Astrocyte (in vitro differentiated cells and primary cell): ENCODE results near the gene NFKB1. TPM values are rescaled to one million over a fixed set of nuclear protein-coding genes. Genes with fewer than 3 reads are reported as not detected.

ENCODE experiments used
- DNase-seq: peaks from one replicate; pipeline ENCODE4 v3.0.0-alpha.2; 2010; ENCODE audit warnings: low read depth
- FAIRE-seq: peaks from 2 replicates; lab custom pipeline; 2011; peaks lifted over from hg19 to GRCh38; lab: Jason Lieb, UNC
- H2AFZ ChIP-seq: 2 replicates; pipeline ENCODE4 v1.6.0; 2012; ENCODE audit warnings: low read depth, low read length, inconsistent platforms
- H3K27ac ChIP-seq: 2 replicates; pipeline ENCODE4 v1.5.1; 2011; ENCODE audit warnings: low read depth, low read length, inconsistent platforms
- H3K27me3 ChIP-seq: 2 replicates; pipeline ENCODE4 v1.6.0; 2011; ENCODE audit warnings: low read length, inconsistent platforms; ENCODE audit not compliant: insufficient read depth
- H3K36me3 ChIP-seq: 2 replicates; pipeline ENCODE4 v1.5.1; 2011; ENCODE audit warnings: low read length, inconsistent platforms; ENCODE audit not compliant: insufficient read depth
- H3K4me1 ChIP-seq: 2 replicates; pipeline ENCODE4 v1.5.1; 2011; ENCODE audit warnings: low read length, inconsistent platforms; ENCODE audit not compliant: insufficient read depth
- H3K4me2 ChIP-seq: 2 replicates; pipeline ENCODE4 v1.6.0; 2012; ENCODE audit warnings: low read length, inconsistent platforms
- H3K4me3 ChIP-seq: 2 replicates; pipeline ENCODE4 v1.5.1; 2011; ENCODE audit warnings: low read depth, mild to moderate bottlenecking, low read length, inconsistent platforms; ENCODE audit not compliant: insufficient read depth
- H3K79me2 ChIP-seq: 2 replicates; pipeline ENCODE4 v1.6.0; 2012; ENCODE audit warnings: mild to moderate bottlenecking, low read length, inconsistent platforms; ENCODE audit not compliant: insufficient read depth
- H3K9ac ChIP-seq: 2 replicates; pipeline ENCODE4 v1.6.0; 2012; ENCODE audit warnings: mild to moderate bottlenecking, low read length, inconsistent platforms
- H3K9me3 ChIP-seq: 2 replicates; pipeline ENCODE4 v1.5.1; 2012; ENCODE audit warnings: low read depth, mild to moderate bottlenecking, low read length, inconsistent platforms; ENCODE audit not compliant: insufficient read depth
- H4K20me1 ChIP-seq: 2 replicates; pipeline ENCODE4 v1.6.0; 2012; ENCODE audit warnings: low read length, inconsistent platforms; ENCODE audit not compliant: insufficient read depth
- H3K27ac Mint-ChIP-seq: one replicate; pipeline ENCODE4 v1.8.0; 2021; ENCODE audit warnings: mild to moderate bottlenecking, mixed read lengths; ENCODE audit not compliant: unreplicated experiment
- H3K27me3 Mint-ChIP-seq: one replicate; pipeline ENCODE4 v1.8.0; 2021; ENCODE audit warnings: low read depth, mixed read lengths; ENCODE audit not compliant: unreplicated experiment
- H3K36me3 Mint-ChIP-seq: one replicate; pipeline ENCODE4 v1.8.0; 2021; ENCODE audit warnings: low read depth, mixed read lengths; ENCODE audit not compliant: unreplicated experiment
- H3K4me1 Mint-ChIP-seq: one replicate; pipeline ENCODE4 v1.8.0; 2021; ENCODE audit warnings: low read depth, mixed read lengths; ENCODE audit not compliant: unreplicated experiment
- H3K4me3 Mint-ChIP-seq: one replicate; pipeline ENCODE4 v1.8.0; 2021; ENCODE audit warnings: mild to moderate bottlenecking, moderate library complexity, mixed read lengths; ENCODE audit not compliant: unreplicated experiment
- H3K9me3 Mint-ChIP-seq: one replicate; pipeline ENCODE4 v1.8.0; 2021; ENCODE audit warnings: mild to moderate bottlenecking, mixed read lengths; ENCODE audit not compliant: unreplicated experiment
- EZH2 ChIP-seq: IDR thresholded peaks from 2 replicates; pipeline ENCODE4 v1.6.1; 2012; ENCODE audit warnings: mild to moderate bottlenecking, low read length, inconsistent platforms; ENCODE audit not compliant: insufficient read depth
- total RNA-seq: library from RNA; stranded (reverse); gene quantifications from 2 replicates; pipeline ENCODE4 v1.2.1, GENCODE V29; 2021
- TF ChIP-seq, protein P1 (sequence below): IDR thresholded peaks from 2 replicates; pipeline ENCODE4 v1.5.1; 2011; ENCODE audit warnings: low read depth, mild to moderate bottlenecking, inconsistent platforms, low read length, moderate library complexity; ENCODE audit not compliant: insufficient read depth

Gene NFKB1
- total RNA-seq, 1 donor from 2014 or later = 19.9 TPM

DNA sequence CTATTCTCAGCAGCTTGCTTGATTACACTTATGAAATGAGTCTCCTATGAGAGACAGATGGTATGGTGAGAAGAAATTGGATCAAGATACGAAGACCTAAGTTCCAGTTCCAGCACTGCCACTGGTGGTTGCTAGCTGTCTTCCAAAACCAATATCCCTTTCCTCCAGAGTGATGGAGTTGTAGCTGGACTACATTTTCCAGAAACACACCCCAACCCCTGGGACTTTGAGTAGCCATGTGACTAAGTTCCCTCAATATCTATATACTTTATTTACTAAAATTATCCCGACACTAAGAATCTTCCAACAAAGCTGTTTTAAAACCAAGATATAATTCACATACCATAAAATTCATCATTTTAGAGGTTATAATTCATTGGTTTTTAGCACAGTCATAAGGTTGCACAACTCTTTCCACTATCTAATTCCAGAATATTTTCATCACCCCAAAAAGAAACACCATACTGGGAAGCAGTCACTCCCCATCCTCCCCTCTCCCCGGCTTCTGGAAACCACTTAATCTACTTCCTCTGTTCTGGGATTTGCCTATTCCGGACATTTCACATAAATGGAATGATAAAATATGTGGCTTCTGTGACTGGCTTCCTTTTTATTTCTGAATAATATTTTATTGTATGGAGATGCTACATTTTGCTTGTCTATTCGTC, 141.6 kb downstream of the NFKB1 start:
- H3K9me3 Mint-ChIP-seq = no peaks in the 10 kb centered on the region
- H3K4me1 Mint-ChIP-seq = peaks cover 15% of the 10 kb centered on the region
- Histone ChIP-seq H3K36me3 (no peaks in the 10 kb centered on the region), H3K9me3 (no peaks in the 10 kb centered on the region), H4K20me1 (no peaks in the 10 kb centered on the region), H2AFZ (no peak overlapping the region), H3K27me3 (no peaks in the 10 kb centered on the region), H3K4me3 (no peak overlapping the region), H3K27ac (no peak overlapping the region), H3K4me1 (peaks cover 18% of the 10 kb centered on the region), H3K79me2 (no peaks in the 10 kb centered on the region), H3K4me2 (no peak overlapping the region), H3K9ac (no peak overlapping the region)
- DNase-seq (peak; percentile 63), FAIRE-seq (no peak)
- H3K36me3 Mint-ChIP-seq = peaks cover 14% of the 10 kb centered on the region
- TF ChIP-seq, protein P1, sequence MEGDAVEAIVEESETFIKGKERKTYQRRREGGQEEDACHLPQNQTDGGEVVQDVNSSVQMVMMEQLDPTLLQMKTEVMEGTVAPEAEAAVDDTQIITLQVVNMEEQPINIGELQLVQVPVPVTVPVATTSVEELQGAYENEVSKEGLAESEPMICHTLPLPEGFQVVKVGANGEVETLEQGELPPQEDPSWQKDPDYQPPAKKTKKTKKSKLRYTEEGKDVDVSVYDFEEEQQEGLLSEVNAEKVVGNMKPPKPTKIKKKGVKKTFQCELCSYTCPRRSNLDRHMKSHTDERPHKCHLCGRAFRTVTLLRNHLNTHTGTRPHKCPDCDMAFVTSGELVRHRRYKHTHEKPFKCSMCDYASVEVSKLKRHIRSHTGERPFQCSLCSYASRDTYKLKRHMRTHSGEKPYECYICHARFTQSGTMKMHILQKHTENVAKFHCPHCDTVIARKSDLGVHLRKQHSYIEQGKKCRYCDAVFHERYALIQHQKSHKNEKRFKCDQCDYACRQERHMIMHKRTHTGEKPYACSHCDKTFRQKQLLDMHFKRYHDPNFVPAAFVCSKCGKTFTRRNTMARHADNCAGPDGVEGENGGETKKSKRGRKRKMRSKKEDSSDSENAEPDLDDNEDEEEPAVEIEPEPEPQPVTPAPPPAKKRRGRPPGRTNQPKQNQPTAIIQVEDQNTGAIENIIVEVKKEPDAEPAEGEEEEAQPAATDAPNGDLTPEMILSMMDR = no peak
- TF ChIP-seq EZH2 = no peak
- H3K4me3 Mint-ChIP-seq = peak overlapping the region; percentile 51
- H3K27ac Mint-ChIP-seq = no peak overlapping the region
- no peaks in the 10 kb centered on the region for H3K27me3 Mint-ChIP-seq

- H4K20me1 ChIP-seq = no peaks in the 10 kb centered on the region
- no peak overlapping the region for H3K9ac ChIP-seq
- no peak overlapping the region for H3K27ac ChIP-seq
- H3K4me1 ChIP-seq = no peaks in the 10 kb centered on the region
- H3K27me3 Mint-ChIP-seq = no peaks in the 10 kb centered on the region
- H3K27ac Mint-ChIP-seq = no peak overlapping the region
- DNase-seq = no peak
- no peaks in the 10 kb centered on the region for H3K27me3 ChIP-seq
- no peak overlapping the region for H3K4me3 Mint-ChIP-seq
- H3K79me2 ChIP-seq = no peaks in the 10 kb centered on the region
- H3K36me3 Mint-ChIP-seq = no peaks in the 10 kb centered on the region
- H3K36me3 ChIP-seq = peaks cover 4% of the 10 kb centered on the region
- no peaks in the 10 kb centered on the region for H3K9me3 Mint-ChIP-seq
- TF ChIP-seq EZH2 = no peak
- TF ChIP-seq, protein P1 = no peak
- no peak overlapping the region for H3K4me2 ChIP-seq
- H3K4me3 ChIP-seq = no peak overlapping the region
- no peaks in the 10 kb centered on the region for H3K9me3 ChIP-seq
- no peaks in the 10 kb centered on the region for H3K4me1 Mint-ChIP-seq
- H2AFZ ChIP-seq = no peak overlapping the region
- no peak for FAIRE-seq
These were observed 146.0 kb downstream of the NFKB1 start for GRCh38 chr4:102647117-102647516.

DNA sequence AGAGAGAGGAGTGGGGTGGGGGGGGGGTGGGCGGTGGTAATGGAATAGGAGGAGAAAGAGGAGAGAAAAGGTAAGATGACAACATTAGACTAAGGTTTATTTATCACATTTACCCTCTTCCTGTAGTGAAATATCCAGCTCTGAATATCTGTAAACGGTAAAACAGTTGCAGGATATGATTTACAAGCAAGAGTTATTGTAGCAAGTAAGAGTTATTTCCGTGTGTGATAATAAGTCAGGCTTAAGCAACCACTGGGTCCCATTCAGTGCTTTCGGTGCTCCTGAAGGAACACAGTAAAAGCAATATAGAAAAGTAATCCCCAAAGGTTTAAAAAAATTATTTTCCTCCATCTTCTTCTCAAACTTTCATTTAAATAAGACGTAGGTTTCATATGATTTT, 156.0 kb downstream of the NFKB1 start:
- Histone ChIP-seq H3K4me3 (no peak overlapping the region), H2AFZ (no peak overlapping the region), H4K20me1 (no peaks in the 10 kb centered on the region), H3K79me2 (no peaks in the 10 kb centered on the region), H3K27me3 (no peaks in the 10 kb centered on the region), H3K9ac (no peak overlapping the region), H3K36me3 (no peaks in the 10 kb centered on the region), H3K4me2 (no peak overlapping the region), H3K27ac (no peak overlapping the region), H3K4me1 (no peaks in the 10 kb centered on the region), H3K9me3 (no peaks in the 10 kb centered on the region)
- no peak for TF ChIP-seq EZH2
- TF ChIP-seq, protein P1 = no peak
- H3K27me3 Mint-ChIP-seq = no peaks in the 10 kb centered on the region
- H3K4me3 Mint-ChIP-seq = no peak overlapping the region
- no peak overlapping the region for H3K27ac Mint-ChIP-seq
- H3K36me3 Mint-ChIP-seq = peaks cover 2% of the 10 kb centered on the region
- H3K9me3 Mint-ChIP-seq = no peaks in the 10 kb centered on the region
- FAIRE-seq = no peak
- no peaks in the 10 kb centered on the region for H3K4me1 Mint-ChIP-seq
- no peak for DNase-seq
